AG09309 (cell line): Measurements from ENCODE around the gene SLC25A21.

Source experiments
- DNase-seq: peaks from one replicate; pipeline ENCODE4 v3.0.0-alpha.2; 2010; ENCODE audit warnings: low read depth
- H3K4me3 ChIP-seq: 2 replicates; pipeline ENCODE4 v1.5.1; 2011; ENCODE audit warnings: mild to moderate bottlenecking, low read depth, low read length, moderate library complexity; ENCODE audit not compliant: control insufficient read depth
- CTCF ChIP-seq: IDR thresholded peaks from 2 replicates; pipeline ENCODE4 v1.5.1; 2011; ENCODE audit warnings: mild to moderate bottlenecking, low read depth, low read length, inconsistent platforms; ENCODE audit not compliant: insufficient read depth, control insufficient read depth; ENCODE audit errors: missing control alignments

Gene SLC25A21

DNA sequence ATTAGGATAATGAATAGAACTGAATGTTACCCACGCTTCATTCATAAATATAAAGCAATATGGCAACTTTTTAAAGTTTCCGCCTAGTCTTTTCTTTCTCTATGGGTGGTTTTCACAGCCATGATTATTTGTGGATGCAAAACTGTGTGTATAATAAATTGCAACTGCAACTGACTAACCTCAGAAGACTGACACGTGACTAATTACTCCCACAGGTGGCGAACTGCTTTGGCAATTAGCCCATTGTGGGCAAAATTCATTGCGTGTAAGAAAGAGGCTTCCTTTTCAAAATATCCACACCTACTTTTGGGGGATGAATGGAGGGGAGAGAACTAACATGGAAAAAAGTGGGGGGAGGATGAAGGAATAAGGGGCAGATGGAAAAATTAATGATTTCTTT, 79.0 kb downstream of the SLC25A21 start:
- no peak overlapping the region for H3K4me3 ChIP-seq
- no peak for DNase-seq
- no peak for TF ChIP-seq CTCF

DNA sequence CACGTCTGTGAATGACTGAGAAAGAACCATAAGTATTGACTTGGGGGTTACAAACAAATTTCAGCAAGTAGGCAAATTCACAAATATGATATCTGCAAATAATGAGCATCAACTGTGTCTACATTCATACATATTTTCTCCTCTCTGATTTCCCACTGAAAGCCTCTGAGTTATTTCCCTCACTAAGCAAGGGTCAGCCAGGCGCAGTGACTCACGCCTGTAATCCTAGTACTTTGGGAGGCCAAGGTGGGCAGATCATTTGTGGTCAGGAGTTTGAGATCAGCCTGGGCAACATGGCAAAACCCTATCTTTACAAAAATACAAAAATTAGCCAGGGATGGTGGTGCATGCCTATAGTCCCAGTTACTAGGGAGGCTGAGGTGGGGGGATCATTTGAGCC, 80.8 kb downstream of the SLC25A21 start:
- no peak for TF ChIP-seq CTCF
- H3K4me3 ChIP-seq, result no peak overlapping the region
- DNase-seq, result no peak

DNA sequence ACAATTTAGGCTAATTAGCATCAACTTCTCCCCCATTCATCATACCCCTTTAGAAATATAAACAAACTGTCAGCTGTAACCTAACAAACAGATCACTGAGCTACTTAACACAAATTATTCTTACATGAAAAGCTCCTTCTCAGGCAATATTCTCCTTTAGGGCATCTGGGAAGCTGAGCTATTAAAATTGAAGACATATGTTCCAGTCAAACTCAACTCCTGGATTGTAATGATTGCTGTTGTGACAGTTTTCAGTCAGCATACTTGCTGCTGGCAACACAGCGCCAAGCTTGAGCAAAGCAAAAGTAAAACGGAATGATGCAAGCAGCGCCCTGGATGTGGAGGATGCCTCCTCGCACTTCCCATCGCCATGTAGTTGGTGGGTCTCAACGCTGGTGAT, 82.4 kb downstream of the SLC25A21 start:
- H3K4me3 ChIP-seq, result no peak overlapping the region
- DNase-seq, result no peak
- no peak for TF ChIP-seq CTCF

DNA sequence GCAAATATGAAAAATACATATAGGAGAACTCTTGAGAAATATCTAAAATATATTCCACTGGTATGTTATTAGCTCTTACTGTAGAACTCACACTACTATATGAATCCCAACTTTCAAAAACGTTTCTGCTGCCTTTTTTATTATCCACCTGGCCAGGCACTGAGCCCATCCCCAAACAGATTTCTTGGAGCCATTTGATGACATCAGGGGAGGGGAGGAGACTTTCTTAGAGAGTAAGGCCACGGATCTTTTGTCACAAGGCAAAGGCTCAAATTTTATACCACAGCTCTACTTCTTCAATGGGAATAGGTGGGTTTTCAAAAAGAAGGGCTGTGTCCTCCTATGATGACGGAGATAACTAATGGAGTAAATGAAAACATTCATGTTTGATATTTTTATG, 83.0 kb downstream of the SLC25A21 start:
- TF ChIP-seq CTCF, result no peak
- H3K4me3 ChIP-seq, result no peak overlapping the region
- no peak for DNase-seq

DNA sequence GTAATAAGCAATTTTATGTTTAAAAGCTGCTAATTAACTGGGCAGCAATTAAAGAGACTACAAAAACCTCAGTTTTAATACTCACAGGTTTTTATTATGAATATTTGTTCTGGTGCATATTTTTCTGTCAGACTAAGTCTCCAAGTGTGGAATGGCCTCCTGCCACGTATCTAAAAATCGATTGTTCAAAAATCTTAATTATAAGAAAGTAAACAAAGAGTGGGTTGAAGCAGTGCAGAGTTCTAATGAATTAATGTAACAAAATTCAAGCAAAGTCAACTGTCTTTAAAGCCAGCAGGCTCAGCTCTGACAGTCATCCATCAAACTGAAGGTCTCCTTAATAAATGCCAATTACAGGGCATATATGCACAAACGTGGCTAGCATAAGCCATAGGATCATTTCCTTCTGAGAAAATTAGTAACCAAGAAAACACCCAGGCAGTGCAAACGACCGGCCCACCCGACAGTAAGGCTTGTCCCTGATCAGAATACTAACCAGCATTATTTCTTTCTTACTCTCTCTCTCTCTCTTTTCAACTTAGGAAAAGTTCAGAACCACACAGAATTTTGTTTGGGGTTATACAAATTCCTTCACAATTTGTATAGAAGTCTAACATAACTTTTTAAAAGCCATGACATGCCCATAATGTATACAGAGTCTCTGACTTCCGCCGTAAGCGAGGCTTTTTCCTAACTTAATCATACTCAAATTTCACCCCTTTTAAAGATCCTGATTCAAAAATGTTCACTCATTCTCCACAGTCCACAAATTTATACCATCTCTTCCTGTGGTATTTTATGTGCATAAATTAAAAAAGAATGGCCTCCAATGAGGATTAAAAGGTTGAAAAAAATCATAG, 83.8 kb downstream of the SLC25A21 start:
- no peak for DNase-seq

GRCh38 chr14:37087520-37087919, 84.9 kb downstream of the SLC25A21 start:
- no peak for DNase-seq
- no peak overlapping the region for H3K4me3 ChIP-seq
- no peak for TF ChIP-seq CTCF

More for the DNA sequence above, 83.8 kb downstream of the SLC25A21 start:
- no peak overlapping the region for H3K4me3 ChIP-seq
- TF ChIP-seq CTCF, result no peak
